Measurements from ENCODE around the gene DDX54.

Gene DDX54

DNA sequence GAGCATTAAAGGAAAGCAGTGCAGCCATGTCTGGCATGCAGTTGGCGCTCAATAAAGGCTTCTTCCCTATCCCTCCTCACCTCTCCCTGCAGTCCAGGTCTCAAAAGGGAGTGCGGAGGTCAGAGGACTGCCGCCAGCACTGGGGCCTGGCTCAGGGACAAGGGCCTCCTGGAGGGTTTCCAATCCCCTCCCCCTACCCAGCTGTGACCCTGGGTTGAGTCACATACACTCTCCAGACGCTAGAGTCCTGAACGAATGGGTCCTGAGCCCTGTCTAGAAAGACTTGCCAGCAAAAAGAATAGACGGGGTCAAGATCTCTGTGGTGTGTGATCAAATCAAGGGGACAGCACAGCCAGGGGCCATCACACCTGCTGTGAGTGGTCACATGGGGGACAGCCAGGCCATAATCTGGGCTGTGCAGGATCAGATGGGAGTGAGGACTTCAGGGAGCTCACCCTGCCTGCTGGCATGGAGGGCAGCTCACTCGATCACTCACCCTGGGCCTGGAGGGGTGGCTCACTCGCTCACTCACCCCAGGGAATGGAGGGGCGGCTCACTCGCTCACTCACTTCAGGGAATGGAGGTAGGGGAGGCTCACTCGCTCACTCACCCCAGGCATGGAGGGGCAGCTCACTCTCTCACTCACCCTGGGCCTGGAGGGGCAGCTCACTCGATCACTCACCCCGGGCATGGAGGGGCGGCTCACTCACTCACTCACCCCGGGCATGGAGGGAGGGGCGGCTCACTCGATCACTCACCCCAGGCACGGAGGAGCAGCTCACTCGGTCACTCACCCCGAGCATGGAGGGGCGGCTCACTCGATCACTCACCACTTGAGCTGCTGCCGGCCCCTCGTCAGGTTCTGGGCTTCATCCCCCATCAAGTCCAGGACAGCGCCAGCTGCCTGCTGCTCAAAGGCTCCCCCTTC, 22.9 kb downstream of the DDX54 start:
- DNase-seq (ENCODE audit: low read depth in 2 of 2) = no peak

GRCh38 chr12:113161415-113162016, 23.8 kb downstream of the DDX54 start:
- DNase-seq (ENCODE audit: low read depth in 2 of 2) = no peak

- DNase-seq (ENCODE audit: low read depth in 2 of 2) = no peak
Observed at GRCh38 chr12:113159937-113160336, 25.3 kb downstream of the DDX54 start.

DNA sequence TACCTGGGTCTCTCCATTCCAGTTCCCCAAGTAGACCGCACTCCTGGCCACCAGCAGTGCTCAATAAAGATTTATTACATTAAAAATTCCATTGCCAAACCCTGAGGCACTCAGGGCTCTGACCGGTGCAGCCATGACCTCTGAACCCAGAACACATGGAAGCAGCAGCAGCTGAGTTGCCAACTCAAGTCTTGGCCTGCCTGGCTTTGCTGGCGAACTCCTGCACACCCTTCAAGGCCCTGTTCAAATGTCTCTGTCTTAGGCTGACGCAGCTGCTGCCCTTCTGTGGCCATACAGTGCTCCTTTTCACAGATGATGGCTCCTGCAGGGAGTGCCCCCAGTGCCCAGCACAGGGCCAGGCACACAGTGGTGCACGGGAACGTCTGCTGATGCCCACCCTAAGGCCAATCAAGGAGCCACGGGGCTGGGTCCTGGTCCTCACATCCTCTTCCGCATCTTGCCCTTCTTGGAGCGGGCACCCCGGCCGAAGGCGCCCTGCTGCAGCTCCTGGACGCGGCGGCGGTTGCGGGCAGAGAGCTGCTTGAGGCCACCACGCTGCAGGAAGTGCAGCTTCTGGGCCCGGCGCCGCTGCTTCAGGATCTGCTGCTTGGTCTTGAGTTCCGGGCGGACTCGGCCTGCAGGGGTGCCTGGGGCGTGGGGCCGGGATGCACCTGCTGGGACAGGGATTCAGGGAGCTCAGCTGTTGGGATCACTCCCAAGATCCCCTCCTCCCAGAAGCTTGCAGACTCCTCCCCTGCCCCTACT, 26.7 kb downstream of the DDX54 start:
- DNase-seq (ENCODE audit: low read depth in 2 of 2) = no peak

GRCh38 chr12:113157218-113157859, 27.9 kb downstream of the DDX54 start:
- DNase-seq (ENCODE audit: low read depth in 2 of 2) = no peak

DNA sequence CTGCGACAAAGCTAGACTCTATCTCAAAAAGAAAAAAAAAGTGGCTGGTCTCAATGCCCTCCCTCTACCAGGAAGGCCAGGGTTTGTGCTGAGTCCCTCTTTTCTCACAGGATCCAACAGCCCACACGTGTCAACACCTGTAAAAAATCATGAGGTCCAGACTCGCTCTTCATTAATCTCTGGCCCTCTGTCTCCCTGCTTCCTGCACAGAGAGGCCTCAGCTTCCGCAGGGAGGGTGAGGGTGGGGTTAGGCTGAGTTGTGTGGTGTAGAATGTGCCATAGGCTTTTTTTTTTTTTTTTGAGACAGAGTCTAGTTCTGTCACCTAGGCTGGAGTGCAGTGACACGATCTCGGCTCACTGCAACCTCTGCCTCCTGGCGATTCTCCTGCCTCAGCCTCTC, 29.6 kb downstream of the DDX54 start:
- no peak for DNase-seq (ENCODE audit: low read depth in 2 of 2)

DNA sequence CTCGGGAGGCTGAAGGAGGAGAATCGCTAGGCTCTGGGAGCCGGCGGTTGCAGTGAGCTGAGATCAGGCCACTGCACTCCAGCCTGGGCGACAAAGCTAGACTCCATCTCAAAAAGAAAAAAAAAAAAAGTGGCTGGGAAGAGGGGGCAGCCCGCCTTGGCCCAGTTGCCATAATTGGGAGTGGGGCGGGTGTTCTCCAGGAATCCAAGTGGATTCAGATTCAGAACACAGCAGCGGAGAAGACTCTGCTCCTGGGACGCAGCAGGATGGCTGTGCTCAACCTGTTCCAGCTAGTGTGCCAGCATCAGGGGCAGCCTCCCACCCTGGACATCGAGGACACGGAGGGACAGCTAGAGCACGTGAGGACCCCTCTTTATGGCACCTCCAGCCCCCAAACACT, 30.2 kb downstream of the DDX54 start:
- no peak for DNase-seq (ENCODE audit: low read depth in 2 of 2)

DNA sequence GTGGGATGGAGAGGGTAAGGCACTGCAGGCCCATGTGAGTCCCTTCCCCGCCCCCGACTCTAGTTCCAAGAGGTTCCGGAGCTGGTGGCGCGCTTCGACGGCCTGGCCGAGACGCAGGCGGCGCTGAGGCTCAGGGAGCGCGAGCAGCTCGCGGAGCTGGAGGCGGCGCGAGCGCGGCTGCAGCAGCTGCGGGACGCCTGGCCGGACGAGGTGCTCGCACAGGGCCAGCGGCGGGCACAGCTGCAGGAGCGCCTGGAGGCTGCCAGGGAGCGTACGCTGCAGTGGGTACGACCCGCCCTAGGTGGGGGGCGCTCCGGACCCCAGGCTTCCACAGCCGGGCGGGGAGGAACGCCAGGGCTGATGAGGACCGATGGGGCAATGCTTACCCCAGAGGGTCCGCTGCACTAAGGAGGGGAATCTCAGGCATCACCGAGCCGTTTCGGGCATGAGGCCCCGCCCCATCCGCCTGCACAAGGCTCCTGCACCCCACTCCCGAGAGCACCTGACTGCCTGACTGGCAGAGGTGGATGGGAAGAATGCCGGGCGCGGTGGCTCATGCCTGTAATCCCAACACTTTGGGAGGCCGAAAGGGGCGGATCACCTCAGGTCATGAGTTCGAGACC, 30.8 kb downstream of the DDX54 start:
- DNase-seq (ENCODE audit: low read depth in 2 of 2) = no peak

- DNase-seq (ENCODE audit: low read depth in 2 of 2) = peak in 1 of 2 donors; percentile 8
Observed at GRCh38 chr12:113152835-113153814, 32.2 kb downstream of the DDX54 start.

DNA sequence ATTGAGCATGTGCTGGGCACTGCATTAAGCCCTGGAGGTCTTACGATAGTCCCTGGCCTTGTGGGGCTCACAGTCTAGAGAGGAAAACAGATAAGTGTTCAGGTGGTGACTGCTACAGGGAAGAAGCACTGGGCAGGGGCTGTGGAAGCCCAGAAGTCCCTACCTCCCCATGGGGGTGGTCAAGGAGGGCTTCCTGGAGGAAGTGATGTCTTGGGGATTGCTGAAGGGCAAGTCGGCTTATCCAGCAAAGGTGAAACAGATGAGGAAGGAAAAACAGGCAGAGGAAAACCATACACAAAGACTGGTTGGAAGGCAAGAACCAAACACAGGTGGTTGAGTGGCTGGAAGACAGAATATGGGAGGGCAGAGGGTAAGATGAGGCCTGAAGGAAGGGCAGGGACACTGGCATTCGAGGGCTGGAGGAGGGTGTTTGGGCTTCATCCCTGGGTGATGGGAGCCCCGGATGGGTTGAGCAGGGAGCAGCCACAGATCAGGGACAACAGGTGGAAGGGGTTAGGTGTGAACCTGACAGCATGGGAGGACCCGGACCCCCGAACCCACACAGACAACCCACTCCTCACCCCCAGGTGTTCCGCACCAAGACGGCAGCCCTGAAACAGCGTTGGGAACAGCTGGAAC, 33.0 kb downstream of the DDX54 start:
- DNase-seq (ENCODE audit: low read depth in 2 of 2) = no peak

- DNase-seq (ENCODE audit: low read depth in 2 of 2) = no peak
Observed at GRCh38 chr12:113151655-113152054, 33.6 kb downstream of the DDX54 start.

DNA sequence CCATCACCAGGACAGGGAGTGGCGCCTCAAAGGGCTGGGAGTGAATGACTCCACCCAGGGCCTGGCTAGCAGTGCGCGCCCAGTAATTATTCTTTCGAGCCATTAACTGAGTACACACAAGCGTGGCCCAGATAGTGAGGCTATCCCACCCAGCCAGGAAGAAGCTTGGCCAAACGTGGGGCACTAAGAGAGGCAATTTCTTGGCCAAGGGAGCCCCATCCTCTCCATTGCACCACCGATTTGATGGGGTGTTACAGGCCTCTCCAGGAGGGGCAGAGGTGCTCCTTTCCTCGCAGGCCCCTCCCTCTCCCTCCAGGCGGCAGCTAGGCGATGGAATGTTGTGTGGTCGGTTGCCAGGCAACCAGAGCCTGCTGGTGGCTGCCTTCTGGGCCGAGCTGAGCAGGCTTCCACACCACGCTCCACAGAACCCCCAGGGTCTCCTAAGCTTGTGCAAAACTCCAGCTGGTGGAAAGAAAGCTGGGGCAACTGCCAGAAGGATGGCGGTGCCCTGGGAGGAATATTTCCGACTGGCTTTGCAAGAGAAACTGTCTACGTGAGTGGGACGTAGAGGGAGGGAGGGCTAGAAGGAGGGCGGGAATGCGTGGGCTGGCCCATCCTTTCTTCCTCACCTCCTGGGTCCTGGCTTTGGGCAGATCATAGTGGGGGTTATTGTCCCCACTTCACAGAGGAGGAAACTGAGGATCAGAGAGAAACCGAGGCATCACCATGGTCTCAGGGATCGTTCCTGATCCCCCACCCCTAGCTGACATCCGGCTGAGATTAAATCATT, 35.7 kb downstream of the DDX54 start, which contains the start of gene CFAP73:
Gene CFAP73, plus strand, starts transcription at position 364 of the 790 bp plus-strand sequence. Its CDS starts 134 bp downstream, at position 498.
- DNase-seq (ENCODE audit: low read depth in 2 of 2) = no peak

GRCh38 chr12:113146999-113147398, 38.3 kb downstream of the DDX54 start:
- DNase-seq (ENCODE audit: low read depth in 2 of 2) = no peak

DNA sequence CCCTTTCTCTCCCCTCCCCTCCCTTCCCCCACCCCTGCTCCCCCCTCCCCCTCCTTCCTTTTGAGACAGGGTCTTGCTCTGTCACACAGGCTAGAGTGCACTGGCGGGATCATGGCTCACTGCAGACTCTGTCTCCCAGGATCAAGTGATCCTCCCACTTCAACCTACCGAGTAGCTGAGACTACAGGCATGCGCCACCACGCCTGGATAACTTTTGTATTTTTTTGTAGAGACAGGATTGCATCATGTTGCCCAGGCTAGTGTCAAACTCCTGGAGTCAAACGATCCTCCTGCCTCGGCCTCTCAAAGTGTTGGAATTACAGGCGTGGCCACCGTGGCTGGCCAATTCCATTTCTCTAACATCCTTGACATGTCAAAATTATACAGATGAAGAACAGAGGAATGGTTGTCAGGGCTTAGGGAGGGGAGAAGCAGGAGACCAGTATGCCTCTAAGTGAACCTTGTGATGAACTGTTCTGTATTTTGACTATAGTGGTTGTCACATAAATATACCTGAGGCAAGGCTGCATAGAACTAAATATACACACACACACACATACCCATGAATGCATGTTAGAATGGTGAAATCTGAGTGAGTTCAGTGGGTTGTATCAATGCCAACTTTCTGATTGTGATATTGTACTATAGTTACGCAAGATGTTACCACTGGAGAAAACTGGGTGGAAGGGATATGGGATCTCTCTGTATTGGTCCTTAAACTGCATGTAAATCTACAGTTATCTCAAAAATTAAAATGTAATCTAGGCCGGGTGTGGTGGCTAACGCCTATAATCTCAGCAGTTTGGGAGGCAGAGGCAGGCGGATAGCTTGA, 39.3 kb downstream of the DDX54 start:
- no peak for DNase-seq (ENCODE audit: low read depth in 2 of 2)

DNA sequence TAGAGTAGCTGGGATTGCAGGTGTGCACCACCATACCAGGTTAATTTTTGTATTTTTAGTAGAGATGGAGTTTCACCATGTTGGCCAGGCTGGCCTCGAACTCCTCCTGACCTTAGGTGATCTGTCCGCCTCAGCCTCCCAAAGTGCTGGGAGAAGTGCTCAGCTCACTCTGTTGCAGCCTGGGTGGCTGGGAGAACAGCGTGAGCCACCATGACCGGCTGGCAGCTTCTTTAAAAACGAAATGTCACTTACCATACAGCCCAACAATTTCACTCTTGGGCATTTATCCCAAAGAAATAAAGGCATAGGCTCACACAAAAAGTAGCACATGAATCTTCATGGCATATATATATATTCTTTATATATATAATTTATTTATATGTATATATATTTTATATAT, 40.5 kb downstream of the DDX54 start:
- DNase-seq (ENCODE audit: low read depth in 2 of 2) = no peak

DNA sequence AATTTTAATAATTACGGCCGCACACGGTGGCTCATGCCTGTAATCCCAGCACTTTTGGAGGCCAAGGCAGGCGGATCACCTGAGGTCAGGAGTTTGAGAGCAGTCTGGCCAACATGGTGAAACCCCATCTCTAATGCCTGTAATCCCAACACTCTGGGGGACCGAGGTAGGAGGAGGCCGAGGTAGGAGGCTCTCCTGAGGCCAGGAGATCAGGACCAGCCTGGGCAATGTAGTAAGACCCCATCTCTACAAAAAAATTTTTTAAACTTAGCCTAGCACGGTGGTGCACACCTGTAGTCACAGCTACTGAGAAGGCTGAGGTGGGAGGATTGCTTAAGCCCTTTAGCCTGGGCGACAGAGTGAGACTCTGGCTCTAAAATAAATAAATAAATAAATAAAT, 41.3 kb downstream of the DDX54 start:
- DNase-seq (ENCODE audit: low read depth in 2 of 2) = no peak

DNA sequence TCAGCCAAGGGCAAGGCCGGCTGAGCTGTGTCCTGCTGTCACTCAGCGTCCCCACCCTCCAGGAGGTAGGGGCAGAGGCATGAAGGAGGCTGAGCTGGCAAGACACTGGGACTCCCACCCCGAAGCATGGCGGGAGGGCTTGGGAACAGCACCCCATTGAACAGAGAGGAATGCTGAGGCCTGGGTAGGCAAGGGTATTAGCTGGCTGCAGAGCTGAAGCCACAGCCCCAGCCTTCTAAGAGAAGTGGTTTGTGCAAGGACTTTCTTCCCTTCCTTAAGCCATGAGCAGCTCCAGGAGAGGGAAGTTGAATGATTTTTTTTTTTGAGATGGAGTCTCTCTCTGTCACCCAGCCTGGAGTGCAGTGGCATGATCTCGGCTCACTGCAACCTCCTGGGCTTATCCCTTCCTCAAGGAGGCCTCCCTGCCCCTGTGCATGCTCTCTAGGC, 42.4 kb downstream of the DDX54 start:
- DNase-seq (ENCODE audit: low read depth in 2 of 2) = no peak
